ENCODE results near the gene SLC2A13.

DNA sequence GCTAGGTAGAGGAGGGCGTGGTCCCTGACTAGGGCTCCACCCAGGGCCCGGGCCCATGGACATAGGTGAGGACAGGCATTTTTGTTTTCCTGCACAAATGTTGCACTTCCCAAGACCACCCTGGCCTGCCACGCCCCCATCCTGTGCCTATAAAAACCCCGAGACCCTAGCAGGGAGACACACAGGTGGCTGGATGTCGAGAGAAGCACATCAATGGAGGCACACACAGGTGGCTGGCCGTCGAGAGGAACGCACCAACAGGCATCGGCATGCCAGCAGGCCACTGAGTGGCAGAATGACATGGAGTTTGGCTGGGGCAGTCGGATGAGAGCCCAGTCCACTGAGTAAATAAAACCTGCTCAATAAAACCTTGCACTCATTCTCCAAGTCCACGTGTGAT, 328.4 kb downstream of the SLC2A13 start:
- TF ChIP-seq, protein P1, sequence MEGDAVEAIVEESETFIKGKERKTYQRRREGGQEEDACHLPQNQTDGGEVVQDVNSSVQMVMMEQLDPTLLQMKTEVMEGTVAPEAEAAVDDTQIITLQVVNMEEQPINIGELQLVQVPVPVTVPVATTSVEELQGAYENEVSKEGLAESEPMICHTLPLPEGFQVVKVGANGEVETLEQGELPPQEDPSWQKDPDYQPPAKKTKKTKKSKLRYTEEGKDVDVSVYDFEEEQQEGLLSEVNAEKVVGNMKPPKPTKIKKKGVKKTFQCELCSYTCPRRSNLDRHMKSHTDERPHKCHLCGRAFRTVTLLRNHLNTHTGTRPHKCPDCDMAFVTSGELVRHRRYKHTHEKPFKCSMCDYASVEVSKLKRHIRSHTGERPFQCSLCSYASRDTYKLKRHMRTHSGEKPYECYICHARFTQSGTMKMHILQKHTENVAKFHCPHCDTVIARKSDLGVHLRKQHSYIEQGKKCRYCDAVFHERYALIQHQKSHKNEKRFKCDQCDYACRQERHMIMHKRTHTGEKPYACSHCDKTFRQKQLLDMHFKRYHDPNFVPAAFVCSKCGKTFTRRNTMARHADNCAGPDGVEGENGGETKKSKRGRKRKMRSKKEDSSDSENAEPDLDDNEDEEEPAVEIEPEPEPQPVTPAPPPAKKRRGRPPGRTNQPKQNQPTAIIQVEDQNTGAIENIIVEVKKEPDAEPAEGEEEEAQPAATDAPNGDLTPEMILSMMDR (IDR thresholded peaks at IDR 0.05) = no peak
- TF ChIP-seq POLR2A (IDR thresholded peaks at IDR 0.05) = no peak

All from lower leg skin (tissue), 3 donors.